Skeletal muscle cell (primary cell): ENCODE measurements around the gene AMOTL2.
A peak's percentile ranks its signal among the peaks of the same experiment; 100 is the strongest.

Source experiments
- DNase-seq: peaks from one replicate; pipeline ENCODE4 v3.0.0-alpha.2; 2010; ENCODE audit warnings: low read depth
- H3K4me3 ChIP-seq: 2 replicates; pipeline ENCODE4 v1.5.1; 2011; ENCODE audit warnings: low read depth, mild to moderate bottlenecking, control low read depth, low read length, moderate library complexity

AMOTL2 gene

DNA sequence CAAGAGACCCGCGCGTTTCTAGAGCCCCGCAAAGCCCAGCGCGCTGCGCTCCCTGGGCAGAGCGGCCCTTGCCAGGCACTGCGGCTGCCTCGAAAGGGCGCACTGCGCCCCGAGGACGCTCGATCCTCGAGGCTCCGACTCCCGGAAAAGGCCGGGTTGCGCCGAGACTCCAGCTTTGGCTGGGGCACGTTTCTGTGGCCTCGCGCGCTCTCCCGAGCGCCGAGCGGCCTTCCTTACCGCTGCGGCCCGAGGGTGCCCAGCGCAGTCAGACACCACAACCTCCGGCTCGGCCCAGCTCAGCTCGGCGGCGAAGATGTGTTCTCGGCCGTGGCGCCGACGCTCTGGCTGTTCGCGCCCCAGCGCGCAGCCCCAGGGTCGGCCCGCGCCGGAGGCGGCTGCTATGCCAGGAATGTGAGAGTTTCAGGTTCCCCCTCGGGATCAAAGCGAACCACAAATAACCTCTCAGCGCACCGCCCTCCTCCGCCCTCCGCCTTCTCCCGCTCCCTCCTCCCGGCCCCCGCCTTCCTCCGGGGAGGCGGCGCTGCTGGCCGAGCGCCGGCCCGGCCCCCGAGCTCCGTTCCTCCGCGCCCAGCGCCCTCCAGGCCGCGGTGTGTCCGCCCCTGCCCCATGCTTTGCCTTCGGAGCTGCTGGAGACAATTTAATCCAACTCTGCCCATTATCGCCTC is at the start of gene AMOTL2:
AMOTL2 (minus strand) TSS at position 343 of the 686 bp plus-strand sequence. CDS start 3,014 bp downstream, outside the sequence.
- peak within 1 kb of the TSS; percentile 94 for H3K4me3 ChIP-seq
- peak; percentile 84 for DNase-seq

- no peak for DNase-seq
These were observed 48.9 kb upstream of the AMOTL2 start for GRCh38 chr3:134423153-134423552.

DNA sequence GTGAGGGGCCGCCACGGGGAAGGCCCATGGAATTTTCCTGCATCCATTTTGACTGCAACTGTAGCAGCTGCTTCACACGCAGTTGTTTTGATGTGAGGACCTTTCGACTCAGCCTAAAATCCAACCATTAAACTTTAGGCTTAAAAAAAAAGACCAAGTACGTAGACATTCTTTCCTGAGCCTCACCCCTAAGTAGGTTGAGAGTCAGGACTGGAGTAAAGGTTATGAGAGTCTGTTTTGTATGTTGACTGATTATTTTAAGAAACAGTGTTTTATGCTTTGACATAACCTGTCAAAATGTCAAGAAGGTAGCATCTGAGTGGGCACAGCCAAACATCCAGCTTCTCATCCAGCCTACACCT is 45.7 kb upstream of the AMOTL2 start:
- H3K4me3 ChIP-seq, result no peak overlapping the region
- DNase-seq, result no peak

More at GRCh38 chr3:134423153-134423552, 48.9 kb upstream of the AMOTL2 start:
- no peak overlapping the region for H3K4me3 ChIP-seq

- no peak overlapping the region for H3K4me3 ChIP-seq
- DNase-seq, result no peak
These were observed 45.1 kb upstream of the AMOTL2 start for GRCh38 chr3:134419214-134419959.

GRCh38 chr3:134409041-134409440 is 34.8 kb upstream of the AMOTL2 start:
- DNase-seq, result no peak
- H3K4me3 ChIP-seq, result no peak overlapping the region

- no peak for DNase-seq
- H3K4me3 ChIP-seq, result no peak overlapping the region
These were observed 33.0 kb upstream of the AMOTL2 start for GRCh38 chr3:134407239-134407625.

DNA sequence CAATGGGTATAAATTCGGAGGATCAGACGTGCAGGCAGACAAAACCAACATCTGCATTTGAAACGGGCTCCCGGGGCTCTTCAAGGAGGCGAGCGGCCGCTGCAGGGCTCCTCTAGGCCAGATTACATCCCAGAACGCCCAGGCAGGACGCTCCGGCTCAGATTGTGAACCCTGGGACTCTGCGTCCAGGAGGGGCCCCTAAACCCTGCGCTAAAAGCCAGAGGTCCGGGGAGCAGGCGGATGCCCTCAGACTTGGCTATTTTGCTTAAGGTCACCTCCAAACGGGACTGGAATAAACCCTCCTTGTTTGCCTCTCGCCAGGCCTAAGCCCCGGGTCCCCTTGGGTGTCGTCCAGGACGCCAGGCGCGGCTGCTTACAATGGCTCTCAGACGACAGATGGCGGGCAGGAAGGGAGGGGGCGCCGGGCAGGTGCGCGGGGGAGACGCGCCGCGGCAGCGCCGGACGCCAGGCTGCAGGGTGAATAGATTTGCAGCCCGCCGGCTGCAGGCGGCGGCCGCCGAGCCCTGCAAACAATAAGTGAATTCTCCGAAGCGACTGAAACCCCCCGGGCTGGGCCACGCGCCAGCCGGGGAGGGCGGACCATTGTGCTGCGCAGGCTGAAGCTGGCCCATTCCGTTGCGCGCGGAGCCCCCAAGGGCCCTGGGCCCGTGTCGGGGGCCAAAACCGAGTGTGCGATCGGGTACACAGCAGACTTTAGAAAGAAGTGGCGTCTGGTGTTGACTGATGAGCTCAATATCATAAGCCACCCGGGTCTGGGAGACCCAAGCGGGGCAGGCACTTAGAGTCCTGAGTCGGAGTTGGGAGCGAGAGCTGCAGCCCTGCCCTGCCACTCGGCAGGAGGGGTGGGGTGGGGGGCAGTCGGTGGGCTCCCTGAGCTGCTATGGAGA is 32.3 kb upstream of the AMOTL2 start:
- H3K4me3 ChIP-seq, result peak overlapping the region; percentile 42
- DNase-seq, result no peak

DNA sequence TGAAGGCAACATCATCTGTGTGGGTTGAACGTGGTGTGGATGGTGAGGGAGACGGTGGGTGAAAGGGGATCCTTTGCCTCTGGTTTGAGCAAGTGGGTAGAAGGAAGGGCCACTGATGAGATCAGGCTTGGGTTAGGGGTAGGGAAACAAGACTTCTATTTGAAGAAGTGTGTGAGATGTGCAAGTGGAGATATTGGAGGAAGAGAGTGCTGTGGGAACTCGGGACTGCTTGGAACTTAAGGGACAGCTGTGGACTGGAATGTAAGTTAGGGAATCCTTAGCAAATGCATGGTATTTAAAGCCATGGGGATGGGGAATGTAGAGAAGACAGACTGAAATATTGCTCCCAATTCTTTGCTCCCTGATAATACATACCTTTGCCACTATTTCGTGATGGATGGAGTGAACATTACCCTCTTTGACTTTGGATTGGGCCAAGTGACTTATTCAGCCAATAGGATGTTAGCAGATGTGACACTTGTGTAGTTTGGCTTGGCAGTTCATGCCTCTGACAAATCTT is 30.2 kb upstream of the AMOTL2 start:
- H3K4me3 ChIP-seq, result no peak overlapping the region
- DNase-seq, result no peak

GRCh38 chr3:134397755-134398154 is 23.5 kb upstream of the AMOTL2 start:
- no peak overlapping the region for H3K4me3 ChIP-seq
- DNase-seq, result no peak

- DNase-seq, result no peak
- H3K4me3 ChIP-seq, result no peak overlapping the region
These were observed 20.9 kb upstream of the AMOTL2 start for GRCh38 chr3:134395103-134395502.

DNA sequence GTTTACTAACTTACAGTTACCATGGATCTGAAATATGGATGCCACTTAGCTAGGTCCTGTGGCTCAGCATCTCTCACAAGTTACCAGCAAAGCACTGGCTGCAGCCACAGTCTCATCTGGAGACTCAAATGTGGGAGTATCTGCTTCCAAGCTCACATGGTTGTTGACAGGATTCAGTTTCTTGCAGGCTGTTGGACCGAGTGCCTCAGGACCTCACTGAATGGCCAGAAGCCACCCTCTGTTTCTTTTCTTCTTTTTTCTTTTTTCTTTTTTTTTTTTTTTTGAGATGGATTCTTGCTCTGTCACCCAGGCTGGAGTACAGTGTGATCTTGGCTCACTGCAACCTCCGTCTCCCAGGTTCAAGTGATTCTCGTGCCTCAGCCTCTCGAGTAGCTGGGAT is 20.1 kb upstream of the AMOTL2 start:
- no peak for DNase-seq
- H3K4me3 ChIP-seq, result no peak overlapping the region

DNA sequence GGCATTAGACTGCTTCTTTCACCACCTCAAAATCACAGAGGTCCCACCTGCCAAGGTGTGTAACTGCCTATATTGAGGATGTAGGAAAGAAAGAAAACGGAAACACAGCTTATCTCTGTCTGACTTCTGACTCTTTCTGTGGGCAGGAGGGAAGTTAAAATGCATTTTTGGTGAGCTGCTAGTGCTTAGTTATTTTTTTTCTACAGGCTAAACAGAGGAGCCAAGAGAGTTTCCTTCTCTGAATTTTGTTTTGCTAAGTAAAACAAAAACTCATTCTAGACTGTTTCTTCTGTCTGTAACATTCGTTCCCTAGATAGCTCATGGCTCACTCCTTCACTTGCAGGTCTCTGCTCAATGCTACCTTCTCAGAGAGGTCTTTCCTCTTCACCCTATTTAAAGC is 18.8 kb upstream of the AMOTL2 start:
- no peak overlapping the region for H3K4me3 ChIP-seq
- no peak for DNase-seq

GRCh38 chr3:134392336-134392983 is 18.2 kb upstream of the AMOTL2 start:
- DNase-seq, result no peak
- no peak overlapping the region for H3K4me3 ChIP-seq

GRCh38 chr3:134389865-134390264 is 15.6 kb upstream of the AMOTL2 start:
- no peak for DNase-seq
- H3K4me3 ChIP-seq, result no peak overlapping the region

GRCh38 chr3:134388788-134389485 is 14.7 kb upstream of the AMOTL2 start:
- DNase-seq, result no peak

DNA sequence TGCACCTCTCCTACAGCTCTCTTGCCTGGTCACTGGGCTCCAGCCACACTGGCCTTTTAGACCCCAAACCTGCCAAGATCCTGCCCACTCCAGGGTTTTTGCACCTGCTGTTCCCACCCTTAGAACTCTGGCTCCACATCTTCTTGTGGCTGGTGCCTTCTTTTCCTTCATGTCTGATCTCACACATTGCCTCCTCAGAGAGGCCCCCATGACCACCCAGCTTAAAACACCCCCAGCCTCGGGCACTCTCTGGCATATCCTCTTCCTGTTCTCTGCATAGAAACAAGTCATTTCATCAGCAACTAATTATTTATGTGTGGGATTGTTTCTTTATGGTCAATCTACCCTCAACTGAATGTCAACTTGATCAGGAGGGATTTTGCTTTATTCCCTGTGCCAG is 14.0 kb upstream of the AMOTL2 start:
- DNase-seq, result no peak
- H3K4me3 ChIP-seq, result no peak overlapping the region

More at GRCh38 chr3:134388788-134389485, 14.7 kb upstream of the AMOTL2 start:
- H3K4me3 ChIP-seq, result no peak overlapping the region

DNA sequence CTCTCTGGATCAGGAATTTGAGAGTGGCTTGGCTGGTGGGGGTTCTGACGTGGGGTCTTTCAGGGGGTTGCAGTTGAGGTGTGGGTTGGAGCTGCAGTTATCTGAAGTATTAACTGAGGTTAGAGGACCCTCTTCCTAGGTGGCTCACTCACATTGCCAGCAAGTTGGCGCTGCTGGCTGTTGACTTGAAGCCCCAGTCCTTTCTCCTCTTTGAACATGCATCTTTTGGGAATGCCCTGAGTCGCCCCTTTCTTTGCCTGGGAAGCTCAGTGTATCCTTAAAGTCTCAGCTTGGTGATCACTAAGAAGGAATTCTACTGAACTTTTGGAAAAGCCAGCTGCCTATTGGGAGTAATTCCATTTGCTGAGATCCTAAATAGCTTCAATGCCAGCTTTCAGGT is 13.0 kb upstream of the AMOTL2 start:
- H3K4me3 ChIP-seq, result no peak overlapping the region
- DNase-seq, result no peak

- H3K4me3 ChIP-seq, result no peak overlapping the region
- no peak for DNase-seq
These were observed 10.7 kb upstream of the AMOTL2 start for GRCh38 chr3:134384963-134385362.
